ENCODE data around the gene GMDS. TPM values are rescaled to one million over a fixed set of nuclear protein-coding genes. Genes with fewer than 3 reads are reported as not detected.

Gene GMDS
- total and polyA plus RNA-seq, 2 of the 13 experiments (the other 11 are each of a cell fraction or from before 2014, with no cell fraction given), result 64.4 to 112 TPM

- TF ChIP-seq AHDC1 (CRISPR knock-in tag; IDR thresholded peaks at IDR 0.05; ENCODE audit: borderline replicate concordance), result no peak; the same call in 1 of the 2 replicates
- TF ChIP-seq ZNF687 (CRISPR knock-in tag; IDR thresholded peaks at IDR 0.05), result peak; percentile 91
- TF ChIP-seq JUND (CRISPR knock-in tag; IDR thresholded peaks at IDR 0.05), result peak; percentile 12; the same call in 1 of the 2 replicates
- TF ChIP-seq HOXA3 (CRISPR knock-in tag; IDR thresholded peaks at IDR 0.05), result peak; percentile 75
- peak; percentile 72; the same call in 1 of the 2 replicates for TF ChIP-seq ZNF713 (CRISPR knock-in tag; IDR thresholded peaks at IDR 0.05)
- no peak for TF ChIP-seq ZKSCAN8 (CRISPR knock-in tag; IDR thresholded peaks at IDR 0.05; ENCODE audit: borderline replicate concordance)
- no peak for TF ChIP-seq GRHL1 (CRISPR knock-in tag; conservative IDR thresholded peaks at IDR 0.05)
- no peak for TF ChIP-seq FOSL2 (CRISPR knock-in tag; IDR thresholded peaks at IDR 0.05)
- no peak for TF ChIP-seq ZNF260 (CRISPR knock-in tag; IDR thresholded peaks at IDR 0.05; ENCODE audit: borderline replicate concordance, low read depth)
- TF ChIP-seq DZIP1 (CRISPR knock-in tag; IDR thresholded peaks at IDR 0.05), result no peak; the same call in none of the 2 replicates
- no peak for TF ChIP-seq TCF12 (IDR thresholded peaks at IDR 0.05)
- peak; percentile 58; the same call in 1 of the 2 replicates for TF ChIP-seq TCF12 (CRISPR knock-in tag; IDR thresholded peaks at IDR 0.05)
- peak; percentile 88 for TF ChIP-seq ZNF766 (CRISPR knock-in tag; IDR thresholded peaks at IDR 0.05; ENCODE audit: borderline replicate concordance)
- TF ChIP-seq TBL1XR1 (IDR thresholded peaks at IDR 0.05; ENCODE audit: borderline replicate concordance, low read length, partially characterized antibody), result no peak
Measured at GRCh38 chr6:2245103-2245876, at the start of gene GMDS (continued).
